Transverse colon (tissue), 4 donors: Measurements from ENCODE around the gene JAK2. TPM values are rescaled to one million over a fixed set of nuclear protein-coding genes. Genes with fewer than 3 reads are reported as not detected.

Source experiments
- DNase-seq: peaks from one replicate; pipeline ENCODE4 v3.0.0-alpha.2; 2019
- H3K27ac ChIP-seq, 4 donors: fragments of 200-600 bp; sonication (generic); 2 replicates each; pipeline ENCODE4 v1.5.1; 2016 to 2018; ENCODE audit warnings: inconsistent platforms in 4 of 4
- H3K27me3 ChIP-seq: fragments of 200-600 bp; sonication (generic); 2 replicates; pipeline ENCODE4 v1.5.1; 2017; ENCODE audit warnings: inconsistent platforms
- H3K36me3 ChIP-seq, 4 donors: fragments of 200-600 bp; sonication (generic); 2 replicates each; pipeline ENCODE4 v1.5.1; 2017 to 2019; ENCODE audit warnings: inconsistent platforms in 4 of 4
- H3K4me1 ChIP-seq, 4 donors: fragments of 200-600 bp; sonication (generic); 2 replicates each; pipeline ENCODE4 v1.5.1; 2017 to 2020; ENCODE audit warnings: inconsistent platforms in 4 of 4
- H3K4me3 ChIP-seq, 4 donors: fragments of 200-600 bp; sonication (generic); 1 replicate in 1 of 4; 2 replicates in 3 of 4; pipeline versions ENCODE4 v1.5.1 to v1.6.1; 2017 to 2019; ENCODE audit warnings: inconsistent platforms in 4 of 4
- H3K9me3 ChIP-seq, 2 donors: fragments of 200-600 bp; sonication (generic); 2 replicates each; pipeline ENCODE4 v1.5.1; 2017 to 2019; ENCODE audit warnings: inconsistent platforms in 2 of 2
- EP300 ChIP-seq: sonication (generic); formaldehyde crosslinking; IDR thresholded peaks from one replicate; pipeline ENCODE4 v1.6.1; 2017; ENCODE audit warnings: antibody characterized with exemption, low read depth
- POLR2A ChIP-seq: fragments of 450-650 bp; IDR thresholded peaks from one replicate; pipeline ENCODE4 v1.6.1; 2016; ENCODE audit warnings: antibody characterized with exemption, mild to moderate bottlenecking, moderate library complexity
- POLR2AphosphoS5 ChIP-seq, 3 donors: sonication (generic); formaldehyde crosslinking; IDR thresholded peaks; one replicate each; pipeline ENCODE4 v1.6.1; 2016; ENCODE audit warnings: antibody characterized with exemption in 3 of 3
- WGBS, 2 donors: methylation state at CpG; one replicate each; pipeline ENCODE4 v1.1.5; 2018; ENCODE audit warnings: low coverage in 1 of 2; 5-methylcytosine and 5-hydroxymethylcytosine counted together
- in situ Hi-C, 4 donors: fragments of 200-750 bp; cut with MboI; loops; one replicate each; pipeline versions ENCODE4 v1.15.0 to v1.15.1; 2017; ENCODE audit warnings: low sequenced_read_pairs in 3 of 4, low pct_ligation_motif_present in 1 of 4, low pct_unique_long_range_greater_than_20kb in 1 of 4
- intact Hi-C: fragments of 100-400 bp; cut with DNase I; formaldehyde crosslinking; loops from one replicate; pipeline ENCODE4 v1.15.1; 2023; ENCODE audit warnings: low total_unique reads
- total RNA-seq, 4 donors: library from RNA; depleted of rRNA; stranded (reverse); fragments of >200 nt; gene quantifications; one replicate each; pipeline ENCODE4 v1.1.0, GENCODE V29; 2016
- TF ChIP-seq, protein P1 (sequence below), 5 experiments: fragments of 200-600 bp in 3 of 5; fragments of 450-650 bp in 2 of 5; sonication (generic) in 3 of 5; IDR thresholded peaks; 1 replicate in 2 of 5; 2 replicates in 3 of 5; pipeline ENCODE4 v1.5.1; 2016 to 2017; ENCODE audit warnings: antibody characterized with exemption in 5 of 5, inconsistent platforms in 3 of 5, mild to moderate bottlenecking in 2 of 5, moderate library complexity in 1 of 5

Gene JAK2
- total RNA-seq, 4 donors from 2014 or later, result 8.0 to 27.6 (median 17.4) TPM

DNA sequence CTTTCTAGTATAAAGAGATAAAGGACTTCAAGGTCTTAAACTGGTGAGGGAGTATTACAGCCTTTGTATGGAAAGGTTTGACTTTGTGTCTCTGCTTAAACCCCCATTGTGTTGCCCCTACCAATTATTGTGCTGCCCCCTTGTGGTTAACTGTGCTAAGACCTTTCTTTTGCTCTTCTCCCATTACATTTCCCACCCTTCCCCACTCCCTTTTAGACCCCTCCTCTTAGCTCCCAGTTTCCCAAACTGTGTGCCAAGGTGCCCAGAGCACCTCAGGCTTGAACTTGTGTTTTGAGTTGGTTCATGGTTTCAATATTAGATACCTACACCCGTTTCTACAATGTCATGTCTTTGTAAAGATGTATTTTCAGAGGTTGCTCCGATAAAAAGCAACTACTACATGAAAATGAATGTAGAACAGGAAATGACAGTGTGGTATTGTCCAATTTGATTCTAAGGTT, 2.9 kb downstream of the JAK2 start:
- intact Hi-C loops (loop anchor here (5.0 kb wide), 1 partner anchor 226 kb away; no protein-coding TSS in a partner anchor), in situ Hi-C loops (loop anchor here (10.0 to 25.0 kb wide), 6 partner anchors 223 to 624 kb away; partner anchors contain the start of genes PLGRKT (in 1 of the 4), PLPP6 (in 1 of the 4) and SPATA6L (in 1 of the 4))
- Histone ChIP-seq H3K36me3 (peaks cover 0 to 10% (median 2%) of the 10 kb centered on the region in 4 donors), H3K4me3 (peak overlapping the region in 1 of 4 donors; percentile 19), H3K9me3 (peaks cover 0 to 4% of the 10 kb centered on the region in 2 donors), H3K27ac (peak overlapping the region in 1 of 4 donors; percentile 16), H3K27me3 (no peaks in the 10 kb centered on the region), H3K4me1 (peaks cover 20 to 54% (median 37%) of the 10 kb centered on the region in 4 donors)
- TF ChIP-seq, protein P1, sequence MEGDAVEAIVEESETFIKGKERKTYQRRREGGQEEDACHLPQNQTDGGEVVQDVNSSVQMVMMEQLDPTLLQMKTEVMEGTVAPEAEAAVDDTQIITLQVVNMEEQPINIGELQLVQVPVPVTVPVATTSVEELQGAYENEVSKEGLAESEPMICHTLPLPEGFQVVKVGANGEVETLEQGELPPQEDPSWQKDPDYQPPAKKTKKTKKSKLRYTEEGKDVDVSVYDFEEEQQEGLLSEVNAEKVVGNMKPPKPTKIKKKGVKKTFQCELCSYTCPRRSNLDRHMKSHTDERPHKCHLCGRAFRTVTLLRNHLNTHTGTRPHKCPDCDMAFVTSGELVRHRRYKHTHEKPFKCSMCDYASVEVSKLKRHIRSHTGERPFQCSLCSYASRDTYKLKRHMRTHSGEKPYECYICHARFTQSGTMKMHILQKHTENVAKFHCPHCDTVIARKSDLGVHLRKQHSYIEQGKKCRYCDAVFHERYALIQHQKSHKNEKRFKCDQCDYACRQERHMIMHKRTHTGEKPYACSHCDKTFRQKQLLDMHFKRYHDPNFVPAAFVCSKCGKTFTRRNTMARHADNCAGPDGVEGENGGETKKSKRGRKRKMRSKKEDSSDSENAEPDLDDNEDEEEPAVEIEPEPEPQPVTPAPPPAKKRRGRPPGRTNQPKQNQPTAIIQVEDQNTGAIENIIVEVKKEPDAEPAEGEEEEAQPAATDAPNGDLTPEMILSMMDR (IDR thresholded peaks at IDR 0.05), result peak; percentile 74 to 82 (median 77)
- no peak for TF ChIP-seq EP300
- TF ChIP-seq POLR2AphosphoS5 (IDR thresholded peaks at IDR 0.05), result no peak
- 19 to 75% methylated on average over 2 of the region's 2 CpGs for WGBS, 2 donors
- peak; percentile 22 for DNase-seq

DNA sequence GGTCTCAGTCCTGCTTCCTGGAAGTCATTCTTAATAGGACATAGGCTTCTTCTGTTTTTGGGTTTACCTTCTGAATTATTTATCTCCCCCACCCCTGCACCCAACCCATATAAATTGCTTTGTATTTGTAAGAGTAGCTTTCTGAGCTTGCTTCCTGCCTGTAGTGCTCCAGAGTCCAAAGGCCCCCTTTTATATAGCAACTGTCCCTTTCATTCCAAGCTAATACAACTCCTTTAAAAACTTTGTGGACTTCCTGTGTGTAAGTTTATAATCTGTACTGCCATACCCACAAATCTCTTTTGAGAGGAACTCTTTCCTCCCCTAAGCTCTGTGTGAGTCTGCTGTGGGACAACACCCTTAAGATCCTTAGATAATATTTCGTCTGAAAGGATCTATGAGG, 7.8 kb downstream of the JAK2 start:
- 85 to 100% methylated on average over 1 of the region's 1 CpG for WGBS, 2 donors
- in situ Hi-C loops, result loop anchor here in 2 of 4 donors (25.0 kb wide), 4 partner anchors 231 to 619 kb away; partner anchors contain the start of genes PLGRKT (in 1 of the 2), PLPP6 (in 1 of the 2) and SPATA6L (in 1 of the 2)
- H3K4me3 ChIP-seq, result no peak overlapping the region
- intact Hi-C loops, result loop anchor here (5.0 kb wide), 1 partner anchor 1689 kb away; no protein-coding TSS in a partner anchor
- H3K36me3 ChIP-seq, result peaks cover 0 to 10% (median 2%) of the 10 kb centered on the region in 4 donors
- TF ChIP-seq, protein P1 (IDR thresholded peaks at IDR 0.05), result no peak
- no peak for TF ChIP-seq POLR2A
- no peak for TF ChIP-seq EP300
- no peak for TF ChIP-seq POLR2AphosphoS5 (IDR thresholded peaks at IDR 0.05)
- no peaks in the 10 kb centered on the region for H3K27me3 ChIP-seq
- peaks cover 3 to 36% (median 16%) of the 10 kb centered on the region in 4 donors for H3K4me1 ChIP-seq
- H3K27ac ChIP-seq, result no peak overlapping the region
- no peak for DNase-seq
- peaks cover 0 to 4% of the 10 kb centered on the region in 2 donors for H3K9me3 ChIP-seq

- in situ Hi-C loops, result loop anchor here in 2 of 4 donors (25.0 kb wide), 4 partner anchors 232 to 618 kb away; partner anchors contain the start of genes PLGRKT (in 1 of the 2), PLPP6 (in 1 of the 2) and SPATA6L (in 1 of the 2)
- Histone ChIP-seq H3K4me1 (peaks cover 0 to 21% (median 2%) of the 10 kb centered on the region in 4 donors), H3K27me3 (no peaks in the 10 kb centered on the region), H3K36me3 (peaks cover 0 to 10% (median 2%) of the 10 kb centered on the region in 4 donors), H3K4me3 (no peak overlapping the region), H3K9me3 (peaks cover 0 to 4% of the 10 kb centered on the region in 2 donors), H3K27ac (no peak overlapping the region)
- DNase-seq, result no peak
- TF ChIP-seq EP300 (no peak), POLR2A (no peak), POLR2AphosphoS5 (IDR thresholded peaks at IDR 0.05) (no peak)
- TF ChIP-seq, protein P1 (IDR thresholded peaks at IDR 0.05), result no peak
- intact Hi-C loops, result loop anchor here (5.0 kb wide), 1 partner anchor 1688 kb away; no protein-coding TSS in a partner anchor
- WGBS, 2 donors, result 64 to 70% methylated on average over 3 to 4 of the region's 4 CpGs
Measured at GRCh38 chr9:4994166-4994890, 9.3 kb downstream of the JAK2 start.

- Histone ChIP-seq H3K27me3 (no peaks in the 10 kb centered on the region), H3K27ac (no peak overlapping the region), H3K9me3 (peaks cover 0 to 6% of the 10 kb centered on the region in 2 donors), H3K36me3 (peaks cover 0 to 8% (median 2%) of the 10 kb centered on the region in 4 donors), H3K4me1 (peaks cover 0 to 11% (median 0%) of the 10 kb centered on the region in 4 donors), H3K4me3 (no peak overlapping the region)
- TF ChIP-seq POLR2AphosphoS5 (IDR thresholded peaks at IDR 0.05) (no peak), EP300 (no peak), POLR2A (no peak)
- TF ChIP-seq, protein P1 (IDR thresholded peaks at IDR 0.05), result no peak
- intact Hi-C loops (no loop called here), in situ Hi-C loops (loop anchor here in 2 of 4 donors (25.0 kb wide), 4 partner anchors 235 to 615 kb away; partner anchors contain the start of genes PLGRKT (in 1 of the 2), PLPP6 (in 1 of the 2) and SPATA6L (in 1 of the 2))
- WGBS, 2 donors, result 87 to 97% methylated on average over 3 of the region's 3 CpGs
- DNase-seq, result no peak
Measured at GRCh38 chr9:4997196-4997595, 12.1 kb downstream of the JAK2 start.
